Measurements from ENCODE around the gene SLC35F2.

- TF ChIP-seq OSR1 (CRISPR knock-in tag; IDR thresholded peaks at IDR 0.05), result no peak
- no peak for TF ChIP-seq ZFP3 (CRISPR knock-in tag; IDR thresholded peaks at IDR 0.05)
- no peak for TF ChIP-seq BACH2 (CRISPR knock-in tag; IDR thresholded peaks at IDR 0.05; ENCODE audit: borderline replicate concordance)
- no peak for TF ChIP-seq PPARA (CRISPR knock-in tag; IDR thresholded peaks at IDR 0.05; ENCODE audit: borderline replicate concordance)
- TF ChIP-seq PATZ1 (CRISPR knock-in tag; IDR thresholded peaks at IDR 0.05; ENCODE audit: borderline replicate concordance), result no peak
Observed at GRCh38 chr11:107842412-107843100, 16.0 kb downstream of the SLC35F2 start.

Data from SK-N-SH treated with all-trans-retinoic acid at 6 μM for 48 hours (cell line).